ENCODE data around the gene KCNMA1. TPM values are rescaled to one million over a fixed set of nuclear protein-coding genes. Genes with fewer than 3 reads are reported as not detected.

Gene KCNMA1
- total and polyA plus RNA-seq, 2 donors from 2014 or later, result 4.2 to 8.9 TPM

DNA sequence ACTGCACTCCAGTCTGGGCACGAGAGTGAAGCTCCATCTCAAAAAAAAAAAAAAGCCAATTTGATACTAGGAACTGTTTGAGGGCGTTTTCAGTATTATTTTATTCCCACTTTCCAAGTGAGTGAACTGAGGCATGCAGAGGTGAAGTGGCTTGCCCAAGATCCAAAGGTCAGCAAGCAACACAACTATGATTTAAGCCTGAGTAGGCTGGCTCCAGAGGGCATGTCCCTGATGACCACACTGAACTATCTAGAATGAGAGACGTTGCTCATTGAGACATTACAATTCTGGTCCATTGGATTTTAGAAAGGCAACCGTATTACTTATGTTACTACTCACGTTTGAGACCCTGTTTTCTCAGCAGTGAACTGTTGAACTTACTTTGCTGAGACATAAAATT is 20.8 kb downstream of the KCNMA1 start:
- Histone ChIP-seq H3K4me1 (ENCODE audit: control insufficient read depth in 2 of 3, insufficient read depth in 2 of 3, low read depth in 1 of 3, low read length in 3 of 3) (peaks cover 0 to 3% (median 0%) of the 10 kb centered on the region in 3 donors), H3K27me3 (ENCODE audit: control insufficient read depth, insufficient read depth, low read length) (no peaks in the 10 kb centered on the region), H3K4me3 (ENCODE audit: low read length in 3 of 3) (no peak overlapping the region), H3K9me3 (ENCODE audit: control insufficient read depth in 2 of 3, insufficient read depth in 1 of 3, low read length in 3 of 3) (no peaks in the 10 kb centered on the region), H3K9ac (ENCODE audit: low read length in 3 of 3) (no peak overlapping the region), H3K36me3 (ENCODE audit: control insufficient read depth in 2 of 3, insufficient read depth in 3 of 3, low read length in 3 of 3) (no peaks in the 10 kb centered on the region), H3K27ac (ENCODE audit: low read depth in 2 of 2, low read length in 2 of 2) (no peak overlapping the region)
- intact Hi-C loops (cut with DNase I), result no loop called here
- TF ChIP-seq, protein P1, sequence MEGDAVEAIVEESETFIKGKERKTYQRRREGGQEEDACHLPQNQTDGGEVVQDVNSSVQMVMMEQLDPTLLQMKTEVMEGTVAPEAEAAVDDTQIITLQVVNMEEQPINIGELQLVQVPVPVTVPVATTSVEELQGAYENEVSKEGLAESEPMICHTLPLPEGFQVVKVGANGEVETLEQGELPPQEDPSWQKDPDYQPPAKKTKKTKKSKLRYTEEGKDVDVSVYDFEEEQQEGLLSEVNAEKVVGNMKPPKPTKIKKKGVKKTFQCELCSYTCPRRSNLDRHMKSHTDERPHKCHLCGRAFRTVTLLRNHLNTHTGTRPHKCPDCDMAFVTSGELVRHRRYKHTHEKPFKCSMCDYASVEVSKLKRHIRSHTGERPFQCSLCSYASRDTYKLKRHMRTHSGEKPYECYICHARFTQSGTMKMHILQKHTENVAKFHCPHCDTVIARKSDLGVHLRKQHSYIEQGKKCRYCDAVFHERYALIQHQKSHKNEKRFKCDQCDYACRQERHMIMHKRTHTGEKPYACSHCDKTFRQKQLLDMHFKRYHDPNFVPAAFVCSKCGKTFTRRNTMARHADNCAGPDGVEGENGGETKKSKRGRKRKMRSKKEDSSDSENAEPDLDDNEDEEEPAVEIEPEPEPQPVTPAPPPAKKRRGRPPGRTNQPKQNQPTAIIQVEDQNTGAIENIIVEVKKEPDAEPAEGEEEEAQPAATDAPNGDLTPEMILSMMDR (IDR thresholded peaks at IDR 0.05; ENCODE audit: borderline replicate concordance, extremely low read depth, insufficient read depth), result no peak
- no peak for FAIRE-seq
- no peak for DNase-seq

DNA sequence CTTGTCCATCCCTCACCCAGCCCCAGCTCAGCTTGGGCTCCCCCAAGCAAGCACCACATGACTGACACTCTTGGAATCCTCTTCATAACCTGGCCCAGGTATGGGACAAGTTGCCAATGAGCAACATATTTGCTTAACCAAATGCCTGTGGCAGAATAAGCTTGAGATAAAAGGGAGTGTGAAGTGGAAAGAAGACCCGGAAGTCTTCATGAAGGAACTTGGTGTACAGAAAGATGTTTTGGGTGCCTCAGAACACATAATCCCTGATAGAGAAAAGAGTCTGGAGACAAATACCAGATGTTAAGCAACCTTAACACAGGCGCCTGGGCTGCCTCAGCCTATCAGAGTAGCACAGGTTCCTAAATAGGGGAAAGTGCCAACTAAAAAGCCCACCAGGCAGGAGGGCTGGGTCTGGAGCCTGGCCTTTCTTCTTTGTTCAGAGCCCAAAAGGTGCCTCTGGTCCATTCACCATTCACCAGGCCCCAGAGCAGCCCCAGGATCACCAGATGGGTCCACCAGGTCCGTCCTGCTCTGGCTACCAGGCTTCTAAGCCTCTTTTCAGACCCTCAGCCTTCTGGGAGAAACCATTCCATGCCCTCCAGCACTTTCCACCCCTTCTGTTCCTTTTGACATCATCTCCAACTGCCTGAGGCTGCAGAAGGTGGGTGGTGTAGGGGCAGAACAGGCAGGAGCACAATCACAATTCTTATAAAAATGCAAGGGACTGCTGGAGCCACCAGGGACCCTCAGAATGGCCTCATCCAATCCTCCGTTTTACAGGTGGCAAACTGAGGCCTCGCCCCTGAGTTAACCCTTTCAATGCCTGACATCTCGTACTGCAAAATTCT is 22.6 kb downstream of the KCNMA1 start:
- FAIRE-seq (no peak), DNase-seq (no peak)
- intact Hi-C loops (cut with DNase I), result no loop called here
- Histone ChIP-seq H3K9me3 (ENCODE audit: control insufficient read depth in 2 of 3, insufficient read depth in 1 of 3, low read length in 3 of 3) (no peaks in the 10 kb centered on the region), H3K4me3 (ENCODE audit: low read length in 3 of 3) (no peak overlapping the region), H3K36me3 (ENCODE audit: control insufficient read depth in 2 of 3, insufficient read depth in 3 of 3, low read length in 3 of 3) (no peaks in the 10 kb centered on the region), H3K4me1 (ENCODE audit: control insufficient read depth in 2 of 3, insufficient read depth in 2 of 3, low read depth in 1 of 3, low read length in 3 of 3) (peaks cover 0 to 6% (median 3%) of the 10 kb centered on the region in 3 donors), H3K27ac (ENCODE audit: low read depth in 2 of 2, low read length in 2 of 2) (no peak overlapping the region), H3K27me3 (ENCODE audit: control insufficient read depth, insufficient read depth, low read length) (no peaks in the 10 kb centered on the region), H3K9ac (ENCODE audit: low read length in 3 of 3) (no peak overlapping the region)
- TF ChIP-seq, protein P1 (IDR thresholded peaks at IDR 0.05; ENCODE audit: borderline replicate concordance, extremely low read depth, insufficient read depth), result no peak

DNA sequence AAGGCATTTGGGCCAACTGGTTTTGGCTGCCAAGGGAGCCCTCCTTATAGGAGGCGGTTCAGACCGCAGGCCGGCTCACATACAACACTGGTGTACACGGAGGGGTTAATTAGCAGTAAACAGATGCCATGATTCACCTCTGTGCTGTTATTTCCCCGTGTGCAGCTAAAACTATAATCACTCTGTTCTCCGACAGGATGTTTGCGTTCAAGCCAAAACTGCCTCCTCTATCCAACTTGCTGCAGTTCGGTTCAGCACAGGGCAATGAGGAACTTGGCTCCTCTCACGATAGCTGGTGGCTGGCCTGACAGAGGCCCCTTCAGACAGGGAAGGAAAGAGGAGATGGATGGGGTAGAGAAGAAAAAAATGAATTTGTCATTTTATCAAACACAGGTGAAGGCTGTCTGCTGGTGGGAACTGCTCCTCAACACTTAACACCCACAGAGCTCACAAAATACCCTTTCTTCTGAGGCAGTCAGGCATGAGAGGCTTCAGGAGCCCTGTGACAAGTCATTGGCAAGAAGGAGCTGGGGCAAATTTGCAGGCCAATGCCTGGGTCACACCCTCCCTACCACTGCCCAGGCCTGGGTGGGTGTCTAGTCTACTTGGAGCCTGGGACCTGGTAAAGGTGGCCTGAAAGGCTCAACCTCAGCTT is 24.0 kb downstream of the KCNMA1 start:
- no peaks in the 10 kb centered on the region for H3K27me3 ChIP-seq (ENCODE audit: control insufficient read depth, insufficient read depth, low read length)
- FAIRE-seq (no peak), DNase-seq (peak in 1 of 5 donors; percentile 37)
- H3K36me3 ChIP-seq (ENCODE audit: control insufficient read depth in 2 of 3, insufficient read depth in 3 of 3, low read length in 3 of 3), result no peaks in the 10 kb centered on the region
- H3K27ac ChIP-seq (ENCODE audit: low read depth in 2 of 2, low read length in 2 of 2), result no peak overlapping the region
- peaks cover 0 to 6% (median 3%) of the 10 kb centered on the region in 3 donors for H3K4me1 ChIP-seq (ENCODE audit: control insufficient read depth in 2 of 3, insufficient read depth in 2 of 3, low read depth in 1 of 3, low read length in 3 of 3)
- intact Hi-C loops (cut with DNase I), result no loop called here
- H3K9ac ChIP-seq (ENCODE audit: low read length in 3 of 3), result no peak overlapping the region
- TF ChIP-seq, protein P1 (IDR thresholded peaks at IDR 0.05; ENCODE audit: borderline replicate concordance, extremely low read depth, insufficient read depth), result no peak
- H3K9me3 ChIP-seq (ENCODE audit: control insufficient read depth in 2 of 3, insufficient read depth in 1 of 3, low read length in 3 of 3), result no peaks in the 10 kb centered on the region
- H3K4me3 ChIP-seq (ENCODE audit: low read length in 3 of 3), result no peak overlapping the region

All from kidney (tissue), 14 donors.